IPS-NIHi7 (cell line): Measurements from ENCODE around the gene TMOD1.

Experiments
- DNase-seq: peaks from one replicate; pipeline ENCODE4 v3.0.0; 2012; ENCODE audit warnings: mixed read lengths; ENCODE audit errors: extremely low spot score

TMOD1 gene

GRCh38 chr9:97547098-97547829 lies 45.8 kb downstream of the TMOD1 start:
- no peak for DNase-seq

DNA sequence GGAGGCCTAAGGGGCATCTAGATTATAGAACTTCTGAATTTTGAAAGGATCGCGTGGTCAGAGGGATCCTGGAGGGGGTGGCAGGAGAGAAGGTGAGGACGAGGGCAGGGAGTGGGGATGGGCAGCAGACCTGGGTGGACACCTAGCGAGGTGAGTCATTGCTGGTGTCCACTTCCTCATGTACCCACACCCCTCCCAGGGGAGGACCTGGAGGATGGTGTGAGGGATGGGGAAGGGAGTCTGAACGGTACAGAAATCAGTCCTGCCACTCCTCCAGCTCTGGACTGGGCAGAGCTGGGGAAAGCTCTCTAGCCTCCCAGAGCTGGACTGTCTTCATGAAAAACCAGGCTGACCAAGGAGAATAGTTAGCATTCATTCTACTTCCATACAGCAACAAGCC lies 46.9 kb downstream of the TMOD1 start:
- no peak for DNase-seq

- no peak for DNase-seq
These were observed 47.5 kb downstream of the TMOD1 start for GRCh38 chr9:97548819-97549540.

GRCh38 chr9:97550386-97550785 lies 48.9 kb downstream of the TMOD1 start:
- DNase-seq, result no peak

DNA sequence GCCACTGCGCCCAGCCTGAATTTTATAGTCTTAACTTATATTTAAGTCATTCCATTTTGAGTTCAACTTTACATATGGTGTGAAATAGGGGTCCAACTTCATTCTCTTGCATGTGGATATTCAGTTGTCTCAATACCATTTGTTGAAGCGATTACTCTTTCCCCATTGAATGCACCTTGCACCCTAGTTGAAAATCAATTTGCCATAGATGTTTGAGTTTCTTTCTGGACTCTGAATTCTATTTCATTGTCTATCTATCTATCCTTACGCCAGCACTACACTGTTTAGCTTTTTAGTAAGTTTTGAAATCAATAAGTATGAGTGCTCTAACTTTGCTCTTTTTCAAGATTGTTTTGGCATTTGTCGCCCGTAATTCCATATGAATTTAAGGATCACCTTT lies 49.8 kb downstream of the TMOD1 start:
- DNase-seq, result no peak

GRCh38 chr9:97553141-97553540 lies 51.7 kb downstream of the TMOD1 start:
- no peak for DNase-seq

DNA sequence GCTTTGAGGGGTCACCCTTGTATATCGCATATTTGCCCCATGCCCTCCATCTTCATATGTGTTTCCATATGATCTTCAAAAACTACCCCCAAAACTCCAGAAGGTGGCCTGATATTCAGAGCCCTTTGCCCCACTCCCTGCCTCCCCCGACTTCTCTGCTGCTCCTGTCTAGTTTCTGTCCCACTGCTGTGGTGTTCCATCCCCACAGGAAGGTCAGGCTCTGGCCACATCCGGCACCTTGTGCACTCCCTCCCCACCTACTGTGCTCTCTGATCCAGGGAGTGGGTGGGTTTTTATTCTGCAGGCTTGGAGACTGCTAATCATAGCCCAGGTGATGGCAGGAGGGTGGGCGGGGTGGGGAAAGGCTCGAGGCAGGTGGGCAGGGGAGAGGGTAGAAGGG lies 52.4 kb downstream of the TMOD1 start:
- no peak for DNase-seq

DNA sequence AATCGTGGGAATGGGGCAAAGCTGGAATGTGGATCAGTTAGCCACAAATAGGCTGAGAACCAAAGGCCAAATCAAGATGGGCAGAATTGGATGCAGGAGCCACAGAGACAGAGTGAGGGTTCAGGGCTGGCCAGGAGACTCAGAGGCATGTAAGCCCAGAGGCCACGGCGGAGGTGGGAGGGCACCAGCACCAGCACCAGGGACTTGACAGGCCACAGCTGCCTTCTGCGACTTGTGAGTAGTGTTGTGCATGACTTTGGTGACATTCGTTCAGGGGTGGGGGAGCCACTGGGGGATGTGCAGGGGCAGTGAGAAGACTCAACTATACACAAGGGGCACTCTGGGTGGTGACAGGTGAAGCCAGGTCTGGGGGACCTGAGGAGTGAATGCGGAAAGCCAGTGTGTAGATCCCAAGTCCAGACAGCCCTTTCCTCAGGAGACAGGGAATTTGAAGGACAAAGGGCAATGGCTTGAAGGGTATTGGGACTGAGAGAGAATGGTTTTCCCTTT lies 53.2 kb downstream of the TMOD1 start:
- DNase-seq, result no peak

GRCh38 chr9:97555164-97555563 lies 53.7 kb downstream of the TMOD1 start:
- no peak for DNase-seq

DNA sequence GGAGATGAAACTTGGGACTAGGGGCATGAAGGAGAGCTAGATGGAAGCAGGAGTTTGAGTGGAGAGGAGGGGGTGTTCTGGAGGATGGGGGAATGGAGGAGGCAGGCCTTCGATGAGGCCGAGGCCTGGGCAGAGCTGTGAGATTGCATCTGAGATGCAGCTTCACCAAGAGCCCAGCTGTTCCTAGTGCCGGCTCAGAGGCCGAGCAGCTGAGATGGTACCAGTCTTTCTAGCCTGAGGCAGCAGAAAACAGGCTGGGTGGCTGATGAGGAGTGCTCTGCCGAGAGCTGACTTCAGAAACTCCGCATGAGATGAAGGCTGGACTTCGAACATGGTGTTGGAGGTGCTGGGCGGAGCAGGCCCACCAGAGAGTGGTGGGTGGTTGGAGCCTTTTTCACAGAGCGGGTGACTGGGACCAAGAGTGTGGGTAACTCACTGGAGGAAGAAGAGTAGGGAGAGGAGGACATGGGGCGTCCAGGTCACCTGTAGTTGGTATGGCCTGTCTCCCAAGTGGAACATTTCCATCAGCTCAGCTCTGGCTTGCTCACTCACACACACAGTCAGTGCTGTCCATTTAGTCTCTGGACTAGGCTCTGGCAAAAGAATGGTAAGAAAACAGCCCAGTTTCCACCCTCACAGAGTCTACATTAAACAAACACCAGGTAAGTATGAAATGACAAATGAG lies 54.7 kb downstream of the TMOD1 start:
- no peak for DNase-seq

DNA sequence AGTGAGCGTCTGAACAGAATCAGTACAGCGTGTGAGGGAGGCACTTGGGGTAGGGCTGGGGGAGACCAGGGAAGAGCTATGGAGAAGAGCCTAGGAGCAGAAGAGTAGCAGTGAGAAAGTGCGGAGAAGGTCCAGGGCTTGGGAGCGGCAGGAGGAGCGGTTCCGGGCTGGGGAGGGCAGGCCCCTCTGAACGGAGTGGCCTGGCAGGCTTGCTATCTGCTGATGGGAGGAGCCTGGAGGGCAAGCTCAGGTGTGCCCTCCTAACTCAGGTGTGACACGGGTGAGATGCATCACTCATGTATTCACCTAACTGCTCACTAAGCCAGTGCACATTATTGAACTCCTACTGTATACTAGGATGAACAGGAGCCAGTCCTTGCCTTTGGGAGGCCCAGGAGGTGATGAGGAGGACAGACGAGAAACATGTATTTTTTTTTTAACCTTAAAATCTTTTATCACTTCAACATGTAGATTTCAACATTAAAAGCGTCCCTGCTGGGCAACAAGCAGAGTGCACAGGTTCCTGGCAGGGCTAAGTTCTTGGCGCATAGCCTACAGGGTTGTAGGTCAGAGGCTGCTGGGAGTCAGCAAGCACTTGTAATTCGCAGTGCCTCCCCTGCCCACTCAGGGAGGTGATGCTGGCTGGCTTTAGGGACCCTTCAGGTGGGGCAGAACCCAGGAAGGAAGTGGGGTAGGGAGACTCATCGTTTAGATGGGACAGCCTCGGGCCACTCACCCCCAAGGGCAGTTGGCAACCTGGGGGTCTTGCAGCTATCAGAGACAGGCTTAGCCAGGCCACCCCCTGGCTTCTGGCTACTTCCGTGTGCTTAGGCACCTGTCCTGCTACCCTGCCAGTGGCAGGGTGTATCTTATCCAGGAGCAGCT lies 55.5 kb downstream of the TMOD1 start:
- DNase-seq, result no peak

DNA sequence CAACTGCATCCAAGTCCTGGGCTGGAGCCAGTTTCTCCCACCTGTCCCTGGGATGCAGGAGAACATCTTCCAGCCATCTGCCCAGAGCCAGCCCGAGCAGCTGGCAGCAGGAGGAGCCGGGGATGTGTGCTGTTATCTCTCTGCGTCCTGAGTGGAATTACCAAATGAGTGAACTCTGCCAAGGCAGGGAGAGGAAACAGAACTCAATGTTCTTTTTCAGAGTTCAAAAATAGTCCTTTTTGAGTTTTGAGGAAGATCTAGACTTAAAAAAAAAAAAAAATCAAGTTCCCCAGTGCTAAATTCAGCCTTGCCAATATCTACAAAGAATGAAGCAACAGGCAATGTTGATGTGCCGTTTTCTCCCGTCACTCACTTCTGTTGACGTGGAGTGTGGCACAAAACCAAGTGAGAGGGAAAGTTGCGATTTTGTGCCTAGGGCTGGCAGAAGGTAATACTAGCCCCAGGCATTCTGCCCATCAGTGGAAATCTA lies 56.2 kb downstream of the TMOD1 start:
- DNase-seq, result no peak

- no peak for DNase-seq
These were observed 57.2 kb downstream of the TMOD1 start for GRCh38 chr9:97558701-97559101.

DNA sequence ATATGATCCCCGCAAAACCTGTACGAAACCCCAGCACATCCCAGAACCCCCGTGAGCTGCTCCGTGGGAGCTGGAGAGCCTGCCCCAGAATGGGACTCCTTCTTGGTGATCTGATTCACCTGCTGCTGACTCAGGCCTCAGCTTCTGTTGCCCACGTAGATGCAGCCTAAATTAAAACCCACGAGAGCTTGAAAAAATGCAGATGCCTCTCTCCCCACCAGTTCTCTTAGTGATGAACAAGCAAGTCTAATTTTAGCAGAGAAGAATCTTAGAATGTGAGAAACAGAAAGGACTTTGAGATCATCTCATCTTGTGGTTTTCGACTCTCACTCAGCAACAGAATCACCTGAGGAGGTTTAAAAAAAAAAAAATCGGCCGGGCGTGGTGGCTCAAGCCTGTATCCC lies 57.6 kb downstream of the TMOD1 start:
- no peak for DNase-seq

GRCh38 chr9:97560154-97560553 lies 58.7 kb downstream of the TMOD1 start:
- DNase-seq, result no peak

DNA sequence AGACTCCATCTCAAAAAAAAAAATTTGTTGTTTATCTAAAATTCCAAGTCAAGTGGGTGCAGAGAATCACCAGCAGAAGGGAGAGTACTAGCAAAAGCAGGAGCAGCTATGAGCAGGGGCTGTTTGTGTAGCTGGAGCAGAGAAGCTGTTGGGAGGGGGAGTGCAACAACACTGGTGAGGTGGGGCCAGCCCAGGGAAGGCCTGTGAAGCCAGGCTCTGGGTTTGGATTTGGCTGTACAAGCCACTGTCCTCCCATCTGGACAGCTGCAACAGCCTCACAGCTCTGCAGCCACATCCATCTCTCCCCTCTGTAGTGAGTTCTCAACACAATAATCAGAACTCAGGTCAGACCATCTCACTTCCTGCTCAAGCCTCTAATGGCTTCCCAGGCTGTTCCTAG lies 59.4 kb downstream of the TMOD1 start:
- DNase-seq, result no peak

DNA sequence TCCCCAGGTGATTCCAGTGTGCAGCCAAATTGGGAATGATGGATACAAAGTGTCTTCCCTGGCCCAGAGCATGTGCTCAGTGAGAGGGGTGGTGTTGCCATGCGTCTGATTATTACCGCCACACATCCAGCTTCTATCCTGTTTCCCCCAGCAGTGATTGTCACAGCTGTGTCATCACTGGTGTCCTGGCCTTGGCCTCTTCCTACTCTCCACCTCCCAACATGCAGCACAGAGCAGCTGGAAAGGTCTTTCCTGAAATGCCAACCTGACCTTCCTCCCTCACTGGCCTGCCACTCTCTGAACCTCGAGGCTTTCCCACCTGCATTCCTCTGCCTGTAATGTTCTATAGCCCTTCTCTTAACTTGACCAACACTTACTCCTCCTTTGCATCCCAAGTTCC lies 60.0 kb downstream of the TMOD1 start:
- DNase-seq, result no peak

- no peak for DNase-seq
These were observed 61.1 kb downstream of the TMOD1 start for GRCh38 chr9:97562542-97562941.

DNA sequence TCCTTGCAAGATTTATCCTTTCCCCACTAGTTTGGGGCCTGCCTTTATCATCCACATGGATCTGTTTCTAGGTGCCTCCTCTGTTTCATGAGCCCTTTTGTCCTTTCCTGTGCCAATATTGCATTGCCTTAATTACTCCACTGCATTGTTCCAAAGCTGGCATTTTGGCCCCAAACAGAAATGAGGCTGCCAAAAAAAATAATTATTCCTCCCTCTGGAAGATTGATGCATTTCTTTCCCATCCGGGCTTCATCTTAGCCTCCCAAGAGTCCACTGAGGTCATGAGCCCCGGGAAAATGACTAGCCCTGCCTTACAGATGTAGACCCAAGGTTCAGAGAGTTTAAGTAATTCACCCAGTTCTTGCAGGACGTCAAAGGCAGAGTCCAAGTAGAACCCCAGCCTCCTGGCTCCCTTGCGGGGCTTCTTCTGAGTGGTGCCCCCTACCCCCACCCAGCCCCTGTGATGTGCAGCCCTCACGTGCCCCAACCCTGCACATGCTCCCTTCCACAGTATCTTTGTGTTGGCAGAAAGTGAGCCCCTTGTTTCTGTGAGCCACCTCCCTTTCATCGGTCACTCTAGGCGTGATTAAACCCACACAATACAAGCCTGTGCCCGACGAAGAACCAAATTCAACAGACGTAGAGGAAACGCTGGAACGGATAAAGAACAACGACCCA lies 62.1 kb downstream of the TMOD1 start:
- DNase-seq, result no peak

- no peak for DNase-seq
These were observed 63.1 kb downstream of the TMOD1 start for GRCh38 chr9:97564291-97565175.
